ENCODE measurements around the gene IL32.

DNA sequence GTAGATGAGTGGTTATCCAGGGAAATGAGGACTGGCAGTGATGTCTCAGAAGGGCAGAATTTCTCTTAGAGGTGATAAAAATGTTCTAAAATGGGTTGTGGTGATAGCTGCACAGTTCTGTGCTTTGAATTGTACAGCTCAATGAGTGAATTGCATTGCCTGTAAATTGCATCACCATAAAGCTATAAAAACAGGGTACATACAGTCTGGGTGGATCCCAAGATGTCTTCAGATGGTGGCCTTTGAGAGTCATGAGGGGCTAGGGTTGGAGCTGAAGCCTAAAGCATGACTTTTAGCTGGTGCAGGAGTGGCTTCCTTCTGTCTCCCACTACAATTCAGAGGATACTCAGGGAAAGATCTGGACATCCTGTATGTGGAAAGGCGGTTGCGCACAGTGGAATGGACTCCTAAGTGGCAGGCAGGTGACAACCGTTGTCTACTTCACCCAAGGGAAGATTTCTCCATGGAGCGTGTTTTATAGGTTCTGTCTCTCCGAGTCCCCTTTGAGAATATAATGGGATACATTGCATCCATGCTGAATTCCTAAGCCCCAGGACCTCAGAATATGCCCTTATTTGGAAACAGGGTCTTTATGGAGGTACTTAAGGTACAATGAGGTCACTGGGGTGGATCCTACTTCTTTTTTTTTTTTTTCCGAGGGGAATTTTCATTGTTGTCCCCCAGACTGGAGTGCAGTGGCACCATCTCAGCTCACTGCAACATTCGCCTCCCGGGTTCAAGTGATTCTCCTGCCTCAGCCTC, 1.6 kb upstream of the IL32 start:
- TF ChIP-seq, protein P1, sequence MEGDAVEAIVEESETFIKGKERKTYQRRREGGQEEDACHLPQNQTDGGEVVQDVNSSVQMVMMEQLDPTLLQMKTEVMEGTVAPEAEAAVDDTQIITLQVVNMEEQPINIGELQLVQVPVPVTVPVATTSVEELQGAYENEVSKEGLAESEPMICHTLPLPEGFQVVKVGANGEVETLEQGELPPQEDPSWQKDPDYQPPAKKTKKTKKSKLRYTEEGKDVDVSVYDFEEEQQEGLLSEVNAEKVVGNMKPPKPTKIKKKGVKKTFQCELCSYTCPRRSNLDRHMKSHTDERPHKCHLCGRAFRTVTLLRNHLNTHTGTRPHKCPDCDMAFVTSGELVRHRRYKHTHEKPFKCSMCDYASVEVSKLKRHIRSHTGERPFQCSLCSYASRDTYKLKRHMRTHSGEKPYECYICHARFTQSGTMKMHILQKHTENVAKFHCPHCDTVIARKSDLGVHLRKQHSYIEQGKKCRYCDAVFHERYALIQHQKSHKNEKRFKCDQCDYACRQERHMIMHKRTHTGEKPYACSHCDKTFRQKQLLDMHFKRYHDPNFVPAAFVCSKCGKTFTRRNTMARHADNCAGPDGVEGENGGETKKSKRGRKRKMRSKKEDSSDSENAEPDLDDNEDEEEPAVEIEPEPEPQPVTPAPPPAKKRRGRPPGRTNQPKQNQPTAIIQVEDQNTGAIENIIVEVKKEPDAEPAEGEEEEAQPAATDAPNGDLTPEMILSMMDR (IDR thresholded peaks at IDR 0.05): no peak
- TF ChIP-seq EZH2 (IDR thresholded peaks at IDR 0.05; ENCODE audit: borderline replicate concordance, insufficient read depth, low read depth, low read length, poor library complexity, severe bottlenecking): no peak
